HEK293T (cell line): ENCODE results near the gene HHEX.

ENCODE experiments used
- BHLHE40 ChIP-seq: fragments of 450-650 bp; IDR thresholded peaks from 2 replicates; pipeline ENCODE4 v1.6.1; 2016; ENCODE audit warnings: mild to moderate bottlenecking, moderate library complexity, borderline replicate concordance
- FOXA1 ChIP-seq: fragments of 450-650 bp; IDR thresholded peaks from 2 replicates; pipeline ENCODE4 v1.6.1; 2016; ENCODE audit warnings: mild to moderate bottlenecking
- FOXM1 ChIP-seq: fragments of 450-650 bp; IDR thresholded peaks from 2 replicates; pipeline ENCODE4 v1.6.1; 2017; ENCODE audit warnings: mild to moderate bottlenecking, borderline replicate concordance
- TARDBP ChIP-seq: fragments of 450-650 bp; IDR thresholded peaks from 2 replicates; pipeline ENCODE4 v1.6.1; 2016

GRCh38 chr10:92641492-92641891 lies 48.3 kb upstream of the HHEX start:
- TF ChIP-seq BHLHE40 (no peak), TARDBP (no peak), FOXA1 (no peak), FOXM1 (no peak)
